Dermis blood vessel endothelial cell (primary cell): ENCODE data around the gene UNC13B. TPM values are rescaled to one million over a fixed set of nuclear protein-coding genes. Genes with fewer than 3 reads are reported as not detected.

Source experiments
- DNase-seq: peaks from one replicate; pipeline ENCODE4 v3.0.0; 2010
- total RNA-seq: library from RNA; depleted of rRNA; stranded (reverse); fragments of >200 nt; gene quantifications from 2 replicates; pipeline ENCODE4 v1.2.3, GENCODE V29; 2014

The UNC13B gene
- total RNA-seq, 1 donor from 2014 or later = 39.7 TPM

DNA sequence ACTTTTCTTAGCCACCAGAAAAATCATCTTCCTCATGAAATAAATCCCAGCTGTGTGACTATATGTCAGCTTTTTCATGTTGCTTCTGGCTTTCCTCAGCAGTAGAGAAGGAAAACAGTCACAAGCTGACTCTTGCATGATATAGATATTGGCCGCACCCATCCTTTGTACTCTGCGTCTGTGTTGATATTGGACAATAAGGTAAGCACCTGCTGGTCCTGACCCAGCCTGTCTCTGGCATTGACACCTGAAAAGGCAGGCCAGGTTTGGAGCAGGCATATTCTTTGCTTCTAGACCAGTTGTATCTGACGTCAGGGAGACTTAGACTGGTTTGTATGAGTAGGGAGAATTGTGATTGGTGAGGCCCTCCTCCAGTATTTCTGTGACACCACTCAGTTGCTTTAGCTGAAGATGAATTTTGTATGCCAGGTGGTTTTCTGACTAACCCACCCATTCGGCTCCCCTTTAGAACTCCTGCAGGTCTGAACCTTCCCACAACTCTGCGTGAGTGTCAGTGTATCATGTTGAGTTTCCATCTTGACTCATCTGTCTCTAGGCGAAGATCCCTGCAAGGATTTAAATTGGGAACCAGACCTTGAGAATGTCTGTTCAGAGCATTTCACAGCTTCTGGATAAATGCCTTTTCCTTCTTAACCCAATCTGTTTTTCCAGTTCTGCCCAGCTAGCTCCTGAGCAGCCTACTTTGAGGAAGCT lies 176.9 kb downstream of the UNC13B start:
- DNase-seq = no peak

DNA sequence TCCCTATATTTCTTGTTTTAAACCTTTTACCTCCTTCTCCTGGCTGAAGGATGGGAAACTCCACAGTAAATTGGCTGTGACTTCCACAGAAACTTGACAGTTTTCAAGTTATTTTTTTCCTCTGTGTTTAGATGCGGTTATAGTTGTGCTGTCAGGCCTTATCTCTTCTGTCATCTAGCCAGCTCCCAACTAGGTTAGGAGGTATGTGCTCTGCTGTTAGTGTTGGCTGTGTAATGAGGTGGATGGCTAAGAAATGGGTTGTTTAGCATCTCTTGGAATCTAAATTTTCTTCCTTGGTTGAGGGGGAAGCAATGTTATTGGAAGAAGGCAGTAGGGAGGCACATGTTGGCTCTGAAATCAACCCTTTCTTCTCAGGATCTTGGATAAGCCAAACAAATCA lies 178.2 kb downstream of the UNC13B start:
- DNase-seq = no peak

DNA sequence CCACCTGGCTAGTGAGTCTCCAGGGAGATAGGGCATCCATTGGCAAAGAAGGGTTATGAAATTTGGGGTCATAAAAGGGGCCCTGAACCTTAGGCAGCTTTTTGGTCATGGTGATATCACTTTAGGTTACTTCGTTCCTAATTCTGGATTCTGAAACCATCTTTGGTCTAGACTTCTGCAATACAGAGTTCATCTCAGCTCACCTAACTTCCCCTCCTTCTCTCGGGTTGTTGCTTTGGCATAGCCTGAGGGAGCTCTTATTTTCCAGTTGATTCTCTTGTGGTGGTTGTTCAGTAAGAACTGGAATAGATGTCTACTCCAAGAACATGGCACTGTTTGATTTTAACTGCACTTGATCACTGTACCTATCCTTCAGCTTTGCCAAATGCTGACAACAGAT lies 179.2 kb downstream of the UNC13B start:
- DNase-seq = no peak

DNA sequence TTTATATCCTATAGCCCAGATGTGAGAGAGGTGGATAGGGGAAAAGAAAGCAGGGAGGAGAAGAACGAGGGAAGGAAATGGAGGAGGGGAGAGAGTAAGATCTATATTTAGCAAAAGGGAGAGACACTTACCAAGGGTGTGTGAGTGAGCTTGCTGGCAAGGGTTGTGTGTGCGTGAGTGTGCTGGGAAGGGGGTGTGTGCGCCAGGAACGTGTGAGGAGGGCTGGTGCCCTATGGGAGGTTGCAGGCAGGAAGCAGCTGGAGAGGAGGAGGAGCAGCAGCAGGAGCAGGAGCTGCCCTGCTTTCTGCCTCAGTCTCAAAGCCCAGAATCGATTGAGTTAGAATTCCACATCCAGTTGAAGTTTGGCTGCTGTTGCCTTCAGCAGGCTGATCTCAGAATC lies 179.8 kb downstream of the UNC13B start:
- peak; percentile 88 for DNase-seq

DNA sequence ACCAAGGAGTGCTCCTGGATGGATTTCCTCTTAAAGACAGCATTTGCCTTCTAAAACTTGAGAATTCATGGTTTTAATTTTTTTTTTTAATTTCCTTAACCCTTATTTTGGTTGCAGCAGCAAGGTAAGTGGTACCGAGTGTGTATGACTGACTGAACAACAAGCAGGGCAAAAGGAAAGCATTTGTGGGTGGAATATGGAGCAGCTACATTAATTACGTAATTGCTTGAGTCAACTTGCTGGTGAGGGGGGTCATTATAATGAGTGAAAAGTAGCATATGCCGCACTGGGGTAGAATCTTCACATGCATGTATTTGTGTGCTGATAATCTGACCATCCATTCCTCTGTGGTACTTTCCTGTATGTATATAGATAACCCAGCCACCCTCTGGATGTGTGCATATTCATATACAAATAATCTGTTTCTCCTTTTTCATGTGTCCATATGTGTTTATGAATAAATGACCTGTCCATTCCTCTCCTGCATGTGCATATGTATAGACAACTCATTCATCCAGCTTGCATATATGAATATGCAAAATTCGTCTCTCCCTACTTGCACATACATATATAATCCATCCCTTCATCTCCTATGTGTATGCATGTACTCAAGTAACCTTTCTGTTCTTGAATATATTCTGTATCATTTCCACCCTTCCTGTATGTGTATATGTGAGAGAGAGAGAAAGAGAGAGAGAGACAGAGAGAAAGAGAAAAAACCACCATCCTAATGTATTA lies 180.6 kb downstream of the UNC13B start:
- no peak for DNase-seq

DNA sequence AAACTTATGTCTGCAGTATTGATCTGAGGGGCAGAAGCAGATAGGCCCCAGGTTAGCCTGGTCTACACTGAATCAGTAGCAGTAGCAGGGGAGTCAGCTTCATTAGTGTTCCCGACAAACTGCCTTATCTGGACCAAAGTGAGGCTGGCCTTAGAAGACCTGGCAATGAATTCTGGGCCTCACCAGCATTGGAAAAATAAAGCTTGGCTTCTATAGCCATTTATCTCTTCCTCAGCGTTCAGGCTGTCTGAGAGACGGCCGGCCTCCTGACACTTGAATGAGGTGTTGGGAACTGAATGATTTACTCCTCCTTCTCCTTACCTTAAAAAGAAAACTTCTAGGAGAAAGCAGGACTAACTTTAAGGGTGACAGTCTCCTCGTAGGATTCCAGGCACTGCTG lies 186.3 kb downstream of the UNC13B start:
- no peak for DNase-seq

DNA sequence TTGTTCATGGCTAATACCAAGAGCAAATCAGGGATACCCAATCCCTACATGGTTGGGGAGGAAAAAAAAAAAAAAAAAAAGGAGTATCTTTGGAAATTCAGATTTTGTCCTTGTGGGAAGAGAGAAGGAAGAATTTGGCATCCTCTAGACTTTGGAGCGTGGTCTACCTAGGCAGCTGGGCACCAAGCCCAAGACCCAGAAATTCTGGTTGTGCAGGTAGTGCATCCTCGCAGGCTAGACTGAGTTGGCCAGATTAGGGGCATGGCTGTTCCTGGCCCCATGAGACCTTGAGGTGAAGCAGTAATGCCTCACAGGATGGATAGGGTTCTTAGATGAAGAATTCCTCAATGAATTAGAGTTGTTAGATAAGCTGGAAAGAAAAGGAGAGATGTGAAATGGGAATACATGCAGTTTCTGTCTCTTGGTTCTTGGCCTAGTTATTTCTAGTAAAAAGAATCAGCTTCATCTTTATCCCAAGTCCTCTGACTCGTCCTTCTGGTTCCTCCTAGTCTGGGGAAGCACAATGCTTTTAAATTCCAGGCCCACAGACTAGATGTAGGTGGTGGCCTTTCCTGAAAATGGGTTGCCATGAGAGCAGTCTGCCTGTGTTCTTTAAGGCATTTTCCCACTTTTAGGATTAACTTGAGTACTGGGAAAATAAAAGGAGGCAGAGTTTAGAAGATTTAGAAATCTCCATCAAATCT lies 187.6 kb downstream of the UNC13B start:
- DNase-seq = no peak

DNA sequence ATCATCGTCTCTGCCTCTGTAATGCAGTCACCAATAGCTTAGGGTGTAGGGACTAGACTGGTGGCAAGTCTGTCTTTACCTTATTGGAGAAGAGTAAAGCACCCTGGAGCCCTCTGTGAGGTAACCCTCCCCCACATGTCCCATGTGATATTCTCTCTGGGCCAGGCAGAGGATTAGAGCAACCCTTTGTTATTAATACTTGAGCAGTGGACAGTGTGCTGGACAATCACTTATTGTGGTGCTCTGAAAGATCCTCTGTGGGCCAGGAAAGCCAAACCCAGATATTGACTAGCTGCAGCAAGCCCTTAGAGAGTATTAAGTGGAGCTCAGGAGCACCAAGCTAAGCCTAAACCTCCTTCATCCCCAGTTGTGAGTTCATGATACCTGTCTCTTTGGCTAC lies 188.4 kb downstream of the UNC13B start:
- no peak for DNase-seq

DNA sequence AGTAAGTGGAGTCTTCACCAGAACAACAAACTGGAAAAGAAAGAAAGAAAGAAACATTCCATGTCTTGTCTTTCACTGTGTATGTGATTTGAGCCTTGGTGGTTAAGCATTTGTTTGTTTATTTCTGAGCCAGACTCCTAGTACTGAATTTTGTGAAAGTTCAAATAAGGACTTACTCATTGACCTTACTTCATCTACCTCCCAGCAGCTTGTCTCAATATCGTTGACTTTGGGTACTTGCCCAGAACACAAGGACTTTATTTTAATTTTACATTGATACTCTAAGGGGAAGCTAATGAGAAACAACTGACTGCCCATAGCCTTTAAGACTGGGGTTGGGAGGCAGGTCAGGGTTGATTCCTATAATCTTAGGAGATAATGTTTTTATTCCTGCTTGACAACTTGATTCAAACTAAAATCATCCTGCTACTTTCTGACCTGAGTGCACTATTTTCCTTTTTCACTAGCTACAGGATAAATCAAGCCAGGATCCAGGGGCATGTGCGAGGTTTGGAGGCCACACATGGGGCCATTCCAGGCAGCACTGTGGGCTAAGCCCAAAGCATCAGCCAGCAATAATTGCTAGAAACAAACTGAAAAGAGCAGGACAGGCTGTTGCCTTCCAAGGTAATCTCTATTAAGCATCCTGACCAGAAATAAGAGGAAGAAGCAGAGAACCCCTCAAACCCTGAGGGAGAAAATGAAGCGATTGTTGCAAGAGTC lies 189.2 kb downstream of the UNC13B start:
- DNase-seq = peak; percentile 33

DNA sequence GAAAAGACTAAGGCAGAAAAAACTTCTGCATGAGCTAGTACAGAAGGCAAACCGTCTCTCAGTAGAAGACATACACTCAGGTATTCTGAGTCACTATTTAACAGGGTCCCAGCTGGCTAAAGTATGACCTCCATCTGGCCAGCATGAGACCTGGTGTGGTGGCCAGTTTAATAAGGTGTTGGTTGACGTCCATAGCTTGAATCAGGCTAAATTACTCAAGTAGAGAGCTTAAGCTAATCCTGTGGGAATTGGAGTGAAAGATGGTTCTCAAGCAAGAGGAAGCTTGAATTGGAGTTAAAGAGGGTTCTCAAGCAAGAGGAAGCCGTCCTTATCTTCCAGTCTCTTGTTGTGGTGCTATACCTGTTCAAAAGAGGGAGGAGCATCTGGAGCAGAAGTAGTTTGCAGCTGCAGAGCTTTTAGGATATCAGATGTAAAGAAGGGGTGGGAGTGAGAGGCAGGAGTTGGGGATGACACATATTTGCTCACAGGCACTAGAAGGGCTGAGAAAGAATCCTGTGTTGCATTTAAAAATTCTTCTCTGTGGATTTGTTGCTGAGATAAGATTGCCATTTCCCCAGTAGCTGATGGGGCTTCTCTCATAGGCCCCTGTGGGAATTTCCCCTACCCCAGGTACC lies 192.0 kb downstream of the UNC13B start:
- DNase-seq = no peak

DNA sequence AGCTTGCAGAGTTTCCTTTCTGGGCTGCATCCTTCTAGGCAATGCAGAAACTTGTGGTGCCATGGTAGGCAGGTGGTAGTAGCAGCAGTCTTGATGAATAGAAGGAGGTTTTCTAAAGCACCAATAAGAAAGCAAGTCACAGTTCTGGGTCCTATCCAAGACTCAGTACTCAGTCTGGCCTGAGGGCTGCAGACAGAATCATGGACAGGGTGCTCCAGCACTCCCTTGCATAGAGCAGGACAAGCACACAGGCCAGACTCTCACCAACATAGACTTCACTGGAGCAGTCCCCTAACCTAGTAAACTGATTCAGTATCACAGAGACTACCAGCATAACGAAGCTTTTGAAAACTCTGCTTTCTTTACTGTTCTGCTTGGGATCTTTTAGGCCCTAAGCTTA lies 194.1 kb downstream of the UNC13B start:
- DNase-seq = no peak

DNA sequence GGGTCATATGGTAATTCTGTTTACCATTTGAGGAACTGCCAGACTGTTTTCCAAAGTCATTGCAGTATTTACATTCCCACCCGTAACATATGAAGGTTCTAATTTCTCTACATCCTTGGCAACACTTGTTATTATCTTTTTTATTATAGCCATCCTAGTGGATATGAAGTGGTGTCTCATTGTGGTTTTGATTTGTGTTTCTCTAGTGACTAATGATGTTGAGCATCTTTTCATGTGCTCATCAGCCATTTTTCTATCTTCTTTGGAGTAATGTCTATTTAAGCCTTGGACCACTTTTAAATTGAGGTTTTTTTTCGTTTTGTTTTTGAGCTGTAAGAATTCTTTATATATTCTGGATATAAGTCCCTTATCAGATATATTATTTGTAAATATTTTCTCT lies 195.3 kb downstream of the UNC13B start:
- no peak for DNase-seq

DNA sequence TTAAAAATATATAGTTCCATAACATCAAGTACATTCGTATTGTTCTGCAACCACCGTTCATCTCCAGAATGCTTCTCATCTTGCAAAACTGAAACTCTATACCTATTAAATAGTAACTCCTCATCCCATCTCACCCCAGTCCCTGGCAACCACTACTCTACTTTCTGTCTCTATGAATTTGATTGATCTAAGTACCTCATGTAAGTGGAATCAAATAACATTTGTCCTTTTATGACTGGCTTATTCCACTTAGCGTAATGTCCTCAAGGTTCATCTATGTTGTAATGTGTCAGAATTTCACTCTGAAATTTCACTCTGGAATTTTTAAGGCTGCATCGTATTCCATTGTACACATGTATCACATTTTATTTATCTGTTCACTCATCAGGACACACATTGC lies 196.0 kb downstream of the UNC13B start:
- no peak for DNase-seq

DNA sequence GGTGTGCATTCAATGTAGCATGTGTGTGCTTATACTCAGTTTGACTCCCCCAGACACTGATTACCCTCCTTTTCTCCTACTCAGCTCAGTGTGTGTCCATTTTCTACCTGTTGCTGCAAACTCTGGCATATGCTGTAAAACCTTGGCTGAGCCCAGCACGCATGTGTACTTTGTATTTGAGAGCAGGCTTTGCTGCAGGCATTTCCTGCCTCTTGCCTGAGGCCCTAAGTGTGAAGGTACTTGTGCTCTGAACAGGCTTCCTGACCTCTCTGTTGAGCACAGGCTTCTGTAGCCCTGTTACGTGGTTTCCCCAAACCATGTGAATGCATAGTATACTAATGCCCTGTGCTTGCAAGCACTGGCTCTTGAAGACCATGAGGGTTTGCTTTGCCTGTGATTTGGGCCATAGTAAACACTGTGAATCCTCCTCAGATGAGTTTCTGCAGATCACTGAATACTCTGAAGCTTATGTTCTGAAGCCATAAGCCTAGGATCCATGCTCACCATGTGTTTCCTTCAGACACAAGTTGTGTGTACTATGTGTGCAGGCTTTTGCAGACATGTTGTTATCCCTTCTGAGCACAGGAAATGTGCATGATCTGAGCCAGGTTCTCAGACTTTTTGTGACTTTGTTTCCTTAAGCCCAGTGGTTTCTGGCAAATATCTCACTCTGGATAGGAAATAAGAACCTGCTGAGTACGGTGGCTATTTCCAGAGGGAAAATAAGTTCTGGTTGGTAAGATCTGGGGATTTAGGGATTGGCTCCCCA lies 203.2 kb downstream of the UNC13B start:
- DNase-seq = peak; percentile 58

DNA sequence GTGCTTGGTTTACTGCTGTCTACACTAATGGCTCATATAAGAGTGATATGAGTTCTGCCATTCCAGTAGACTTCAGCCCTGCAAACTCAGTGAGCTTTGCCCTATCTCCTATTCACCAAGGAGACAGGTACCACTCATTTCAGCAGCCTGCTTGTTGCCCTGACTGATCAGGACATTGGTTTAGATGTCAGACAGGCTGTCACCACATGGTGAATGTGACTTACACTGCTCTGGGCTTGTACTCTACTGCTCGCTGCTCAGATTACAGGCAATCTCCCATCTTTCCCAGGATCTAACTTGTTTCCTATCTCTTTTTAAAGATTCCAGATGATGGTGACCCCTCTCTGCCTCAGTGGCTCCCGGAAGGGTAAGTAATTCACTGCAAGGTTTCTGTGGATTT lies 204.8 kb downstream of the UNC13B start:
- DNase-seq = no peak

DNA sequence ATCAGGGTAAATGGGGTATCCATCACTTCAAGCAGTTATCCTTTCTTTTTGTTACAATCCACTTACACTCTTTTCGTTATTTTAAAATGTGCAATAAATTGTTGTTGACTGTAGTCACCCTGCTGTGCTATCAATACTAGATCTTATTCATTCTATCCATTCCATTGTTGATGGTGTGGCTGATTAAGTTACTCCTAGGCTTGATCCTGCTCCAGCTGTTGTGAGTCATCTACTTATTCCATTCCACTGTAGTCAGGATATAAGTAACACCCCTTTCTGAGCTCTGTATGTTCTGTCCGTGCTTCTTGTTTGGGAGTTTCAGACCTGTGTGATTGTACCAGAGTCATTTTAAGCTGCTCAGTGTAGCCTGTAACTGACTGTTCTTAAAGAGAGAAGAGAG lies 205.6 kb downstream of the UNC13B start:
- DNase-seq = peak; percentile 82

DNA sequence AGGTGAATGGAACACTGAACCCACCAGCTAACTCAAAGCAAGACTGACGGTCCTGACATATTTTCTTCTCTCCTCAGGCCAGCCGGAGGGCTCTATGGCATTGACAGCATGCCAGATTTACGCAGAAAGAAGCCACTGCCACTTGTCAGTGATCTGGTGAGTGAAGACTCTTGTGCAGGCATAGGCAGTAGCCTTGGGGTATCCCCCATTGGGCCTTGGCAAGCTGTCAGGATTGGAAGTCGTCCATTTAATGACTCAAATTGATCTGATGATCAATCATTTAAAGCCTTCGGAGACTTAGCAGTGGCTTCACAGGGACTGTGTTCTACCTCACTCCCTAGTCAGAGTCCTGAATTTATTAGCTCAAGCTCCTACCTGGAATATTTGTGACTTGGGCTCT lies 208.4 kb downstream of the UNC13B start:
- DNase-seq = no peak

DNA sequence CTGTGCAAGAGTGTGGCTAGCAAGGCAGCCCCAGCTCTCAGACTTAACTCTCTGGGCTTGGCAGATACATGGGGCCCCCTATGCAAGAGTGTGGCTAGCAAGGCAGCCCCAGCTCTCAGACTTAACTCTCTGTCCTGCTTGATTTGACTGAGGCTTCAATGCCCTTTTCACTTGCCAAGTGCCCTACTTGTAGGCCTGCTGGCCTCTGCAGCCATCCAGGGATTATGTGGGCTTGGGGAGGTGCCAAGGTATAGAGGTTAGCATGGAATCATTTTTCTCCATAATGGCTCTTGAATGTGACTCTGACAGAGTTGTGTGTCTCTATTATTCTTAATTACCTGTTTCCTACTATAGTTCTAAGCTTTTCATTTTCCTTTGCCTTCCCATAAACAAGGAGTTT lies 212.6 kb downstream of the UNC13B start:
- DNase-seq = no peak

DNA sequence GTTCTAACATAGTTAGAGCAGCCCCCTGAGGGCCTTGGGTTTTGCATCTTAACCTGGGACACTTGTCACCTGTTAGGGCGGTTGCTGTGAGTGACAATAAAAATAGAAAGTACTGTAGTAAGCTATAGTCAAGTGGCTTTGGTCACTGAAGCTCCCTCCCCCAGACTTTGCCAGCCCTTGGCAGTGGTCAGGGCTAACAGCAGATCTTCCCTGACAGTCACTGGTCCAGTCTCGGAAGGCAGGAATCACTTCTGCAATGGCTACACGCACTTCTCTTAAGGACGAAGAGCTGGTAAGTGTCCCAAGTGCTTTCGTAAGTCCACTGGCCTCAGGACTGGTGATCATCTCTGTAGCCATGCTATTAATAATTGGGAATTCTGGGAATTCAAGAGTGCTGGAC lies 213.1 kb downstream of the UNC13B start:
- DNase-seq = no peak

DNA sequence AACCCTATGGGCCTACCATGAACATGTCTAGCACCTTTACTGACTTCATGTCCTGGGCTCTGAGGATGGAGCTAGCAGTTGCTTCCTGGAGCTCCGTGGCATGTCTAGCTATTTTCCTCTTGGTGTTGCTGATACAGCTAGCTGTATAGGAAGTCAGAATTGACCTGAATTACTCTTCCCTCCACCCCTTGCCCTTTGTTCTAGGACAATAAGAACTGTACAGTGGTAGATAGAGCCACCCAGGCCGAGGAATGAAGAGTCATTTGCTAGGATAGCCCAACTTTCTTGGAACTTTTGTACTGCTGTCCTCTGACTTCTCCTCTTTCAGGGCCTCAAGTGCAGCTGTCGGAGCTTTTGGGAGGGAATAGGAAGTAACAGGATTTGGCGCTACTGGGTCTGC lies 218.2 kb downstream of the UNC13B start:
- no peak for DNase-seq

DNA sequence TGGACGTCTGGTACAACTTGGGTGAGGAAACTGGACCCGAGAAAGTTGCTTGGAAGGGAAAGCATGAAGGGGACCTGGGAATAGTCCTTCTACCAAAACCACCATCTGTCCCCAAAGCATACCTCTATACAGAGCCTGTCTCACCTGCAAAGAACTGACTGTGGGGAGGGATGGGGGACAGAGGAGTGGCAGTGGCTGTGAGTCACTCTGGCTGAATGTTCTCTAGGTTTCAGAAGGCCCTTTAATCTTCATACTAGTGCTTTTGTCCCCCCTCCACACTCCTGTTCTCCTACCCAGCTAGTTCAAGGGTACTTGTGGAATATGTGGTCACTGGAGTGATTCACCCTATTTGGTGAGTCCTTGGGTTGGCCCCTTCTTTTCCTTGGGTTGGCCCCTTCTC lies 218.8 kb downstream of the UNC13B start:
- DNase-seq = no peak

DNA sequence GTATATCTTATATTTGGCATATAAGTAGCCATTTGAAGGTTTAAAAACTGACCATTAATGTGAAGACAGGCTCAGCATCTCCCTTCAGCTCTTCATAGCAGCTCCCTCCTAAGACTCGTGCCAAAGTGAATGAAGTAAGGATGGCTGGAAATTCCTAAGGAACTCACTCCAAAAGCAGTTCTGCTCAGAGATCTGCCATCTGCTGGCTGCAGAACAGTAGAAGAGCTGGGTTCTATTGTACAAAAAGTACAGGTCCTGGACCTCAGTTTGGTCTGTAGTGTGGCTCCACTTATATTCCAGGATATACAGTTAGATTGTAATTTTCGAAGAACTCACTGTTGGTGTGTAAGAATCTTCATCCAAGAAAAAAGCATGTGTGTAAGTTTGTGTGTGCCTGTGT lies 223.2 kb downstream of the UNC13B start:
- peak; percentile 69 for DNase-seq
